Ishikawa (cell line): Measurements from ENCODE around the gene GOT2.

Source experiments
- CEBPB ChIP-seq: IDR thresholded peaks from 2 replicates; pipeline ENCODE4 v1.6.1; 2012
- CREB1 ChIP-seq: IDR thresholded peaks from 2 replicates; pipeline ENCODE4 v1.6.1; 2012; ENCODE audit warnings: low read depth
- EGR1 ChIP-seq: IDR thresholded peaks from 2 replicates; pipeline ENCODE4 v1.6.1; 2012
- EP300 ChIP-seq: IDR thresholded peaks from 2 replicates; pipeline ENCODE4 v1.6.1; 2012; ENCODE audit warnings: borderline replicate concordance
- FOXM1 ChIP-seq: IDR thresholded peaks from 2 replicates; pipeline ENCODE4 v1.6.1; 2012; ENCODE audit warnings: low read depth, borderline replicate concordance
- MAX ChIP-seq: IDR thresholded peaks from 2 replicates; pipeline ENCODE4 v1.6.1; 2012
- NFIC ChIP-seq: IDR thresholded peaks from 2 replicates; pipeline ENCODE4 v1.6.1; 2012
- RAD21 ChIP-seq: IDR thresholded peaks from 2 replicates; pipeline ENCODE4 v1.6.1; 2012; ENCODE audit warnings: low read depth
- REST ChIP-seq: IDR thresholded peaks from 2 replicates; pipeline ENCODE4 v1.6.1; 2012; ENCODE audit warnings: low read depth, mild to moderate bottlenecking
- TAF1 ChIP-seq: IDR thresholded peaks from 2 replicates; pipeline ENCODE4 v1.6.1; 2012; ENCODE audit warnings: low read depth, mild to moderate bottlenecking
- TCF12 ChIP-seq: IDR thresholded peaks from 2 replicates; pipeline ENCODE4 v1.6.1; 2012; ENCODE audit warnings: low read depth
- TEAD4 ChIP-seq: IDR thresholded peaks from 2 replicates; pipeline ENCODE4 v1.6.1; 2012
- USF1 ChIP-seq: IDR thresholded peaks from 2 replicates; pipeline ENCODE4 v1.6.1; 2012
- YY1 ChIP-seq: IDR thresholded peaks from 2 replicates; pipeline ENCODE4 v1.6.1; 2012; ENCODE audit warnings: low read depth
- ZBTB7A ChIP-seq: IDR thresholded peaks from 2 replicates; pipeline ENCODE4 v1.6.1; 2012; ENCODE audit warnings: low read depth

Gene GOT2

GRCh38 chr16:58679763-58680162 lies 54.4 kb downstream of the GOT2 start:
- TF ChIP-seq RAD21 (no peak), EP300 (no peak), CREB1 (no peak), YY1 (no peak), ZBTB7A (no peak), TEAD4 (no peak), FOXM1 (no peak), NFIC (no peak), TAF1 (no peak), EGR1 (no peak), USF1 (no peak), REST (no peak), TCF12 (no peak), CEBPB (no peak), MAX (no peak)

GRCh38 chr16:58678716-58679115 lies 55.4 kb downstream of the GOT2 start:
- TF ChIP-seq RAD21 (peak; percentile 43; the same call in 1 of the 2 replicates), USF1 (no peak)

- no peak for TF ChIP-seq YY1
- TF ChIP-seq FOXM1 = no peak
- no peak for TF ChIP-seq RAD21
- TF ChIP-seq TCF12 = no peak
- TF ChIP-seq CEBPB = no peak
- TF ChIP-seq EP300 = no peak
- TF ChIP-seq NFIC = no peak
- TF ChIP-seq CREB1 = no peak
- no peak for TF ChIP-seq TAF1
- no peak for TF ChIP-seq REST
- no peak for TF ChIP-seq USF1
- TF ChIP-seq TEAD4 = no peak
- no peak for TF ChIP-seq EGR1
- TF ChIP-seq MAX = no peak
- no peak for TF ChIP-seq ZBTB7A
These were observed 55.8 kb downstream of the GOT2 start for GRCh38 chr16:58678269-58678668.

GRCh38 chr16:58670946-58671583 lies 63.1 kb downstream of the GOT2 start:
- TF ChIP-seq CEBPB (no peak), TCF12 (no peak), MAX (no peak), EGR1 (no peak), NFIC (no peak), RAD21 (no peak), YY1 (no peak), CREB1 (no peak), REST (no peak), FOXM1 (no peak), TEAD4 (no peak), ZBTB7A (no peak), TAF1 (no peak), USF1 (no peak), EP300 (no peak)
